K562 (cell line): ENCODE measurements around the gene SLAIN1. TPM values are rescaled to one million over a fixed set of nuclear protein-coding genes. Genes with fewer than 3 reads are reported as not detected.
"Not testable (repeated sequence)": the region's sequence is repeated elsewhere in the genome, so short reads cannot be mapped to it uniquely, and the experiment has no call there.

Experiments used
- ATAC-seq: fragments of 200-7000 bp; cut with Tn5 transposase; 3 replicates; pipeline ENCODE4 v1.9.1; 2020; ENCODE audit warnings: moderate library complexity
- BruUV-seq: library from RNA; stranded (reverse); fragments of 400-500 nt; replicated peaks from 2 replicates; lab custom pipeline; 2021; lab: Mats Ljungman, UMichigan
- CTCF ChIA-PET: fragments of 300-600 bp; formaldehyde crosslinking; extraction: SDS; loops from one replicate; lab custom pipeline; 2021; ENCODE audit warnings: low intra/inter-chr PET ratio; lab: Yijun Ruan, JAX
- POLR2A ChIA-PET: fragments of 300-600, 350-650 bp; sonication (Branson Sonifier 250); formaldehyde crosslinking; extraction: SDS; loops from one replicate; lab custom pipeline; 2021; ENCODE audit warnings: antibody characterized with exemption, inconsistent platforms; lab: Yijun Ruan, JAX
- DNase-seq, 4 experiments: peaks; one replicate each; pipeline versions ENCODE4 v3.0.0 to v3.0.0-alpha.2; 2011 to 2018; ENCODE audit warnings: low spot score in 3 of 4, mixed read lengths in 3 of 4; ENCODE audit errors: extremely low read depth in 1 of 4
- FAIRE-seq: peaks from 2 replicates; lab custom pipeline; 2011; peaks lifted over from hg19 to GRCh38; lab: Jason Lieb, UNC
- H2AFZ ChIP-seq: 2 replicates; pipeline ENCODE4 v1.6.0; 2011; ENCODE audit warnings: low read depth, low read length, control low read depth, inconsistent platforms
- H3K27ac ChIP-seq: fragments of 200-600 bp; 3 replicates; pipeline ENCODE4 v1.8.0; 2011; ENCODE audit warnings: low read depth, mild to moderate bottlenecking, control low read depth, inconsistent platforms, low read length, moderate library complexity, mixed read lengths; ENCODE audit errors: extremely low read depth
- H3K27me3 ChIP-seq, 2 experiments: fragments of 300-600 bp in 1 of 2; 2 replicates in 1 of 2; 3 replicates in 1 of 2; pipeline versions ENCODE4 v1.6.0 to v1.8.0; 2011; ENCODE audit warnings: inconsistent platforms in 2 of 2, low read length in 2 of 2, mild to moderate bottlenecking in 1 of 2, mixed read lengths in 1 of 2, moderate library complexity in 1 of 2; ENCODE audit not compliant: control insufficient read depth in 2 of 2, insufficient read depth in 2 of 2
- H3K36me3 ChIP-seq: fragments of 300-600 bp; 3 replicates; pipeline ENCODE4 v1.8.0; 2011; ENCODE audit warnings: mild to moderate bottlenecking, low read length, inconsistent platforms; ENCODE audit not compliant: control insufficient read depth, insufficient read depth
- H3K4me1 ChIP-seq, 2 experiments: fragments of 200-600 bp in 1 of 2; replicated peaks in 1 of 2; 2 replicates in 1 of 2; 3 replicates in 1 of 2; pipeline versions ENCODE4 v1.5.1 to v1.8.0; 2011; ENCODE audit warnings: inconsistent platforms in 2 of 2, low read length in 2 of 2, mild to moderate bottlenecking in 1 of 2, mixed read lengths in 1 of 2, moderate library complexity in 1 of 2; ENCODE audit not compliant: control insufficient read depth in 2 of 2, insufficient read depth in 2 of 2
- H3K4me2 ChIP-seq: 2 replicates; pipeline ENCODE4 v1.6.1; 2011; ENCODE audit warnings: low read length, control low read depth, inconsistent platforms, mixed read lengths; ENCODE audit not compliant: insufficient read depth
- H3K4me3 ChIP-seq: fragments of 200-600 bp; sonication (generic), shearing (Covaris generic); 2 replicates; pipeline ENCODE4 v1.5.1; 2016; ENCODE audit warnings: control low read depth, inconsistent platforms
- H3K79me2 ChIP-seq: fragments of 200-600 bp; 3 replicates; pipeline ENCODE4 v1.8.0; 2011; ENCODE audit warnings: low read length, inconsistent platforms; ENCODE audit not compliant: control insufficient read depth, insufficient read depth
- H3K9ac ChIP-seq, 2 experiments: 2 replicates each; pipeline versions ENCODE4 v1.6.0 to v1.6.1; 2011; ENCODE audit warnings: low read depth in 2 of 2, low read length in 2 of 2, control low read depth in 1 of 2, inconsistent platforms in 1 of 2, mild to moderate bottlenecking in 1 of 2, mixed read lengths in 1 of 2; ENCODE audit not compliant: insufficient read depth in 1 of 2
- H3K9me1 ChIP-seq: one replicate; pipeline ENCODE4 v1.6.0; 2011; ENCODE audit warnings: inconsistent platforms, mild to moderate bottlenecking, low read length, moderate library complexity; ENCODE audit not compliant: control insufficient read depth, insufficient read depth
- H3K9me3 ChIP-seq: replicated peaks from 2 replicates; pipeline ENCODE4 v1.5.1; 2011; ENCODE audit warnings: low read depth, low read length, inconsistent platforms; ENCODE audit not compliant: control insufficient read depth, insufficient read depth
- H4K20me1 ChIP-seq: replicated peaks from 2 replicates; pipeline ENCODE4 v1.6.1; 2011; ENCODE audit warnings: low read length, inconsistent platforms, mixed read lengths; ENCODE audit not compliant: control insufficient read depth, insufficient read depth
- CCNT2 ChIP-seq: IDR thresholded peaks from 2 replicates; pipeline ENCODE4 v1.6.1; 2011; ENCODE audit warnings: borderline replicate concordance, low read depth, mild to moderate bottlenecking, moderate library complexity, mixed read lengths, low read length; ENCODE audit not compliant: insufficient read length; ENCODE audit errors: extremely low read depth
- PHB2 ChIP-seq: fragments of 450-650 bp; IDR thresholded peaks from 2 replicates; pipeline ENCODE4 v1.6.1; 2017; ENCODE audit warnings: low read depth
- WGBS: fragments of 100-300 bp; shearing (Covaris generic); methylation state at CpG from one replicate; pipeline ENCODE4 v1.1.6; 2016; ENCODE audit warnings: low coverage, mixed read lengths; ENCODE audit not compliant: insufficient coverage; ENCODE audit errors: missing lambda C conversion rate; 5-methylcytosine and 5-hydroxymethylcytosine counted together
- in situ Hi-C: fragments of 300-500 bp; cut with MboI; formaldehyde crosslinking; loops from 4 replicates; pipeline ENCODE4 v1.15.0; 2018; ENCODE audit warnings: inconsistent platforms, mixed read lengths
- intact Hi-C: fragments of 100-400 bp; cut with micrococcal nuclease; formaldehyde crosslinking; loops from 2 replicates; pipeline ENCODE4 v1.14.2; 2022
- polyA plus RNA-seq, 8 experiments: library from polyadenylated mRNA; depleted of rRNA in 4 of 8; stranded (reverse) in 5 of 8; unstranded in 3 of 8; fragments of >200 nt; fragmentation: Nextera tagmentation in 2 of 8; fragmentation: Illumina TruSeq in 1 of 8; extraction: Ambion mirVana in 2 of 8; extraction: Trizol in 1 of 8; gene quantifications; 2 replicates each; pipeline versions ENCODE4 v1.2.1 to v1.2.3, GENCODE V29; 2011 to 2014; ENCODE audit warnings: inconsistent platforms in 1 of 8, missing spikeins in 1 of 8
- total RNA-seq, 7 experiments: library from RNA; depleted of rRNA in 6 of 7; stranded (reverse); fragments of >200 nt in 6 of 7; fragmentation: Illumina TruSeq in 2 of 7; extraction: Trizol in 2 of 7; gene quantifications; 2 replicates each; pipeline versions ENCODE4 v1.2.1 to v1.2.3, GENCODE V29; 2011 to 2021; ENCODE audit warnings: low replicate concordance in 1 of 7

The SLAIN1 gene
- total and polyA plus RNA-seq, 9 of the 15 experiments (the other 6 are each of a cell fraction or from before 2014, with no cell fraction given): 0.07 to 0.40 (median 0.10) TPM; not detected in 3

DNA sequence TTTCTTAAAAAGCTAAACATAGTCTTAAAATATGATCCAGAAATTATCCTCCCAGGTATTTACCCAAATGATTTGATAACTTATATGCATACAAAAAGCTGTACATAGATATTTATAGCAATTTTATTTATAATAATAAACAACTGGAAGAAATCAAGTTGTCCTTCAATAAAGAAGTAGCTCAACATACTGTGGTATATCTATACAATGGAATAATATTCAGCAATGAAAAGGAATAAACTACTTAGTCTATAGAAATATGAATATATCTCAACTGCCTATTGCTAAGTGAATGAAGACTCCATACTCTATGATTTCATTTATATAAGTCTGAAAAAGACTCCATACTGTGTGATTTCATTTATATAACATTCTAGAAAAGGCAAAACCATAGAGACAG, 47.1 kb upstream of the SLAIN1 start (continued):
- no peak for TF ChIP-seq CCNT2

DNA sequence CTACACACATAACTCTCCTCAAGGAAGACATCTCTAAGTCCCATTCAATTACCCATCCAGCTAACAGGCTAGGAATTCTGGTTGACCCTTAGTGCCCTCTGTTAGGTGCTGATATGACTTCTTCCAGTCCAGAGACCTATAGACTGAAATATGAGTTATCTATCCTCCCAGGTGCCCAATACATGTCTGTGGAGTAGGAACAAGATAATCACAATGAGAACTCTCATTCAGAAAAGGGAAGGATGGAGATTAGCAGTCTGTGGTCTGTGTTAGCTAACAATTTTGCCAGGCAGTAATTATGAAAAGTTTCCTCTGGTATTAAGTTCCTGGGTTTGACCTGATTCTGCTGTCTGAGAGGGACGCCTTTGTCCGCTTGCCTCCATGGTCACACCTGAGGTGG, 44.2 kb upstream of the SLAIN1 start:
- BruUV-seq: no TSS peak
- Histone ChIP-seq H4K20me1 (no peaks in the 10 kb centered on the region), H3K4me2 (no peak overlapping the region), H3K27ac (no peak overlapping the region), H3K9me3 (no peaks in the 10 kb centered on the region), H3K9ac (no peak overlapping the region), H3K79me2 (no peaks in the 10 kb centered on the region), H3K27me3 (no peaks in the 10 kb centered on the region), H3K4me1 (no peaks in the 10 kb centered on the region), H3K36me3 (no peaks in the 10 kb centered on the region), H2AFZ (no peak overlapping the region), H3K4me3 (no peak overlapping the region), H3K9me1 (no peaks in the 10 kb centered on the region)
- POLR2A ChIA-PET: no interaction called here
- intact Hi-C loops: no loop called here
- 0% methylated on average over 2 of the region's 2 CpGs for WGBS
- DNase-seq (no peak), ATAC-seq (no peak), FAIRE-seq (no peak)
- no peak for TF ChIP-seq PHB2
- CTCF ChIA-PET: no interaction called here
- in situ Hi-C loops: no loop called here

DNA sequence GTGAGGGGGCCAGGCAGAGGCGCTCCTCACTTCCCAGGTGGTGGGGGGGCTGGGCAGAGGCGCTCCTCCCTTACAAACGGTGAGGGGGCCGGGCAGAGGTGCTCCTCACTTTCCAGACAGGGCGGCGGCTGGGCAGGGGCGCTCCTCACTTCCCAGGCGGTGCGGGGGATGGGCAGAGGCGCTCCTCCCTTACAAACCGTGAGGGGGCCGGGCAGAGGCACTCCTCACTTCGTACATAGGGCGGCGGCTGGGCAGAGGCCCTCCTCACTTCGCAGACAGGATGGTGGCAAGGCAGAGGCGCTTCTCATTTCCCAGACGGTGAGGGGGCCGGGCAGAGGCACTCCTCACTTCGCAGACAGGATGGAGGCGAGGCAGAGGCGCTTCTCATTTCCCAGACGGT, 37.5 kb upstream of the SLAIN1 start:
- 0% methylated on average over 5 of the region's 23 CpGs for WGBS

More for the DNA sequence above, 37.5 kb upstream of the SLAIN1 start:
- H3K9me3 ChIP-seq, H3K36me3 ChIP-seq, DNase-seq, FAIRE-seq, H3K27me3 ChIP-seq, H2AFZ ChIP-seq, H4K20me1 ChIP-seq, in situ Hi-C loops, H3K79me2 ChIP-seq, BruUV-seq, intact Hi-C loops, H3K9me1 ChIP-seq, POLR2A ChIA-PET, CTCF ChIA-PET, H3K27ac ChIP-seq, H3K4me3 ChIP-seq, H3K9ac ChIP-seq, ATAC-seq, H3K4me1 ChIP-seq, H3K4me2 ChIP-seq: not testable (repeated sequence)
